ENCODE measurements around the gene SAMD4A.

The SAMD4A gene

GRCh38 chr14:54818201-54819133, 251.5 kb downstream of the SAMD4A start:
- no peak for TF ChIP-seq CTCF (IDR thresholded peaks at IDR 0.05; ENCODE audit: extremely low read depth, insufficient read depth, missing control alignments)
- DNase-seq (ENCODE audit: low spot score), result no peak
- in situ Hi-C loops (cut with MboI; ENCODE audit: low pct_unique_long_range_greater_than_20kb, low sequenced_read_pairs, unreplicated experiment), result no loop called here

DNA sequence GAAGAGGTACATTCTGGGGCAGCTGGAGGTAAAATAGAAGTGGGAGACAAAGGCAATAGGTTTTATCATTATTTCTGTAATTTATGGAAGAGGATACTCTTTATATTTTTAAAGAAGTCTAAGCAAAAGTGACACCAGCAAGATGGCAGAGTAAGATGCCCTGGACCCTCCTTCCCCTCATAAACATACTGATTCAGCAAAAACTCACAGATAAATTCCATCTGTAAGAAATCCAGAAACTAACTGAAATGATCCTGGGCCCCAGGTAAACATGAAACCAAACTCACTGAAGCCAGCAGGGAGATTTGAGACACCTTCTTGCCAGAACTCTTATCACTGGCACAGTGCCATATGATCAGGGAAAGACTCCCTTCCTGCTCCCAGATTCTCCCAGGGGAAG, 255.8 kb downstream of the SAMD4A start:
- DNase-seq (ENCODE audit: low spot score), result no peak
- TF ChIP-seq CTCF (IDR thresholded peaks at IDR 0.05; ENCODE audit: extremely low read depth, insufficient read depth, missing control alignments), result no peak
- in situ Hi-C loops (cut with MboI; ENCODE audit: low pct_unique_long_range_greater_than_20kb, low sequenced_read_pairs, unreplicated experiment), result no loop called here

DNA sequence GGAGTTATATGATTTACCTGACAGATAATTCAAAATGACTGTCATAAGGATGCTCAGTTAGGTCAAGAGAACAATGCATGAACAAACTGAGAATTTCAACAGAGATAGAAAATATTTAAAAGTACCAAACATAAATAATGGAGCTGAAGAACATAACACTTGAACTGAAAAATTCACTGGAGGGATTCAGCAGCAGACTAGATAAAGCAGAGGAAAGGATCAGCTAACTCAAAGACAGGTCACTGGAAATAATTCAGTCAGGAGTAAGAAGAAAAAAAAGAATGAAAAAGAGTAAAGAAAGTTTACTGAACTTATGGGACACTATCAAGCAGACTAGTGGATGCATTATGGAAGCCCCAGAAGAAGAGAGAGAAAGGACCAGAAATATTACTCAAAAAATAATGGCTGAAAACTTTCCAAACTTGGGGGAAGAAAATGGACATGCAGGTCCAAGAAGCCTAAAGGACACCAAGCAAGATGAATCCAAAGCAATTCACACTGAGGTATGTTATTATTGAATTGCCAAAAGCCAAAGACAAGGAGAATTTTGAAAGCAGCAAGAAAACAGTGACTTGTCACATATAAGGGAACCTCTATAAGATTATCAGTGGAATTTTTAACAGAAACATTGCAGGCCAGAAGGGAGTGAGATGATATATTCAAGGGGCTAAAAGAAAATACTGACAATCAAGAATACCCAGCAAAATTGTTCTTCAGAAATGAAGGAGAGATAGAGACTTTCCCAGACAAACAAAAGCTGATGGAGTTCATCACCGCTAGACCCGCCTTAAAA, 257.0 kb downstream of the SAMD4A start:
- in situ Hi-C loops (cut with MboI; ENCODE audit: low pct_unique_long_range_greater_than_20kb, low sequenced_read_pairs, unreplicated experiment), result no loop called here
- TF ChIP-seq CTCF (IDR thresholded peaks at IDR 0.05; ENCODE audit: extremely low read depth, insufficient read depth, missing control alignments), result no peak
- no peak for DNase-seq (ENCODE audit: low spot score)

- DNase-seq (ENCODE audit: low spot score), result no peak
- TF ChIP-seq CTCF (IDR thresholded peaks at IDR 0.05; ENCODE audit: extremely low read depth, insufficient read depth, missing control alignments), result no peak
- in situ Hi-C loops (cut with MboI; ENCODE audit: low pct_unique_long_range_greater_than_20kb, low sequenced_read_pairs, unreplicated experiment), result no loop called here
These were observed 261.1 kb downstream of the SAMD4A start for GRCh38 chr14:54828037-54828436.

DNA sequence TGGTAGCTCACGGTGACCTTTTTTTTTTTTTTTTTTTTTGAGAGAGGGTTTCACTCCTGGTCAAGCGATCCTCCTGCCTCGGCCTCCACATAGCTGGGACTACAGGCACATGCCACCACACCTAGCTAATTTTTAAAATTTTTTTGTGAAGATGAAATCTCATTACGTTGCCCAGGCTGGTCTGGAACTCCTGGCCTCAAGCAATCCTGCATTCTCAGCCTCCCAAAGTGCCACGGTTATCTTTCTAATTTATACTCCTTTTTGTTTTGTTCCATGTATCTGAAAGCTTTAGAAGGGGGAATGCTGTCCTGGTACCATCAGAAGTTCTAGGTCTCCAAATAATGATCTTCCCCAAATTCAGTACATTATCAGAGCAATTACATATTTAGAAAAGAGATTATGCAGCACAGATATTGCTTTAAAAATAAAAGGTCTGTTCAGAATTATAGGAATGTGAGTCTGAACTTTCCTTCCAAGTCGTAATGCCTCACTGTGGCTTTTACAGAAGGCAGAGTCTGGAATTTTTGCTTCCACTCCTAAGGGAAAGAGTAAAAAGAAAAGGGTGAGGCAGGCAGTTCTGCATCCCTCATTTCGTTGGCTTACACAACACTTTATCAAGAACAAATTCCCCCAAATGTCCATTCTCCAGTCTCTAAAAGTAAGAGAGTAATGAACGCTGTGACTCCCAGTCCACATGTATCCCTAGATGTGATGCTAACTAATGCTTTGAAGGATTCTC, 262.7 kb downstream of the SAMD4A start:
- in situ Hi-C loops (cut with MboI; ENCODE audit: low pct_unique_long_range_greater_than_20kb, low sequenced_read_pairs, unreplicated experiment), result no loop called here
- DNase-seq (ENCODE audit: low spot score), result no peak
- no peak for TF ChIP-seq CTCF (IDR thresholded peaks at IDR 0.05; ENCODE audit: extremely low read depth, insufficient read depth, missing control alignments)

- DNase-seq (ENCODE audit: low spot score), result no peak
- TF ChIP-seq CTCF (IDR thresholded peaks at IDR 0.05; ENCODE audit: extremely low read depth, insufficient read depth, missing control alignments), result no peak
- in situ Hi-C loops (cut with MboI; ENCODE audit: low pct_unique_long_range_greater_than_20kb, low sequenced_read_pairs, unreplicated experiment), result no loop called here
These were observed 263.7 kb downstream of the SAMD4A start for GRCh38 chr14:54830650-54831049.
